HCT116 (cell line): ENCODE measurements around the gene PTPN4.

Experiments used
- CEBPB ChIP-seq: IDR thresholded peaks from 2 replicates; pipeline ENCODE4 v1.6.1; 2012; ENCODE audit warnings: low read depth
- EGR1 ChIP-seq: IDR thresholded peaks from 2 replicates; pipeline ENCODE4 v1.6.1; 2012; ENCODE audit warnings: low read depth
- EZH2 ChIP-seq: fragments of 200-600 bp; sonication (generic); IDR thresholded peaks from 2 replicates; pipeline ENCODE4 v1.6.1; 2017; ENCODE audit warnings: antibody characterized with exemption, mixed run types
- EZH2phosphoT487 ChIP-seq: fragments of 200-600 bp; IDR thresholded peaks from 2 replicates; pipeline ENCODE4 v1.6.1; 2018; ENCODE audit warnings: antibody characterized with exemption, borderline replicate concordance
- JUND ChIP-seq: IDR thresholded peaks from 2 replicates; pipeline ENCODE4 v1.6.1; 2012
- POLR2A ChIP-seq: IDR thresholded peaks from 2 replicates; pipeline ENCODE4 v1.7.0; 2011; ENCODE audit warnings: borderline replicate concordance; ENCODE audit not compliant: insufficient read depth, insufficient read length; ENCODE audit errors: extremely low read depth
- POLR2AphosphoS5 ChIP-seq: IDR thresholded peaks from 2 replicates; pipeline ENCODE4 v1.6.1; 2011; ENCODE audit warnings: mild to moderate bottlenecking, low read depth, low read length, moderate library complexity
- RAD21 ChIP-seq: IDR thresholded peaks from 2 replicates; pipeline ENCODE4 v1.6.1; 2012; ENCODE audit warnings: low read depth, mild to moderate bottlenecking
- YY1 ChIP-seq: IDR thresholded peaks from 2 replicates; pipeline ENCODE4 v1.6.1; 2011; ENCODE audit warnings: low read length, low read depth, moderate library complexity, mild to moderate bottlenecking; ENCODE audit not compliant: insufficient replicate concordance; ENCODE audit errors: extremely low read depth
- TF ChIP-seq, protein P1 (sequence below), 3 experiments: fragments of 200-600 bp in 1 of 3; sonication (generic) in 1 of 3; IDR thresholded peaks in 2 of 3; conservative IDR thresholded peaks in 1 of 3; 2 replicates each; pipeline ENCODE4 v1.5.1; 2012 to 2017; ENCODE audit warnings: low read depth in 2 of 3, low read length in 2 of 3, antibody characterized with exemption in 1 of 3, borderline replicate concordance in 1 of 3, control low read depth in 1 of 3, mild to moderate bottlenecking in 1 of 3, mixed read lengths in 1 of 3, mixed run types in 1 of 3, moderate library complexity in 1 of 3; ENCODE audit not compliant: insufficient read depth in 1 of 3
- TF ChIP-seq, protein P2 (sequence below): IDR thresholded peaks from 2 replicates; pipeline ENCODE4 v1.6.1; 2011; ENCODE audit warnings: mild to moderate bottlenecking, low read length, moderate library complexity; ENCODE audit not compliant: insufficient replicate concordance; ENCODE audit errors: extremely low read depth
- TF ChIP-seq, protein P3 (sequence below): IDR thresholded peaks from 2 replicates; pipeline ENCODE4 v1.6.1; 2012; ENCODE audit warnings: low read depth
- TF ChIP-seq, protein P4 (sequence below): IDR thresholded peaks from 2 replicates; pipeline ENCODE4 v1.6.1; 2012

DNA sequence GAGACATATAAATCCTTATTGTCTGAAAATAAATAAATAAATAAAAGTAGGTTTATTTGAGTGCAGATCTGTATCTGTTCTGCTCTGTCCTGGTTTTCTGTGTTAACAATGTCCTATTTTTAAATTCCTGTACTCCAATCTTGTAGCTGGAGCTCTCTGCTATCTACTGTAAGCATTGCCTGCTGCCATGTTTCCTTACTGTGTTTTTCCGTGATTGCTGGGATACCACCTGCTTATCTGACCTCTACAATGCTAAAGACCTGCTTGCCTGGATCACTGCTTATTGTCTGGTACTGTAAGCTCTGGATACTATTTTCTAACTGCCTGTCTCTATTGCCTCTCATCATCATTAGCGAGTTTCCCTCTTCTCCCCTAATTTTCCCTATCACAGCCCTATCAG, 11.6 kb downstream of the PTPN4 start:
- no peak for TF ChIP-seq POLR2AphosphoS5
- TF ChIP-seq, protein P1, sequence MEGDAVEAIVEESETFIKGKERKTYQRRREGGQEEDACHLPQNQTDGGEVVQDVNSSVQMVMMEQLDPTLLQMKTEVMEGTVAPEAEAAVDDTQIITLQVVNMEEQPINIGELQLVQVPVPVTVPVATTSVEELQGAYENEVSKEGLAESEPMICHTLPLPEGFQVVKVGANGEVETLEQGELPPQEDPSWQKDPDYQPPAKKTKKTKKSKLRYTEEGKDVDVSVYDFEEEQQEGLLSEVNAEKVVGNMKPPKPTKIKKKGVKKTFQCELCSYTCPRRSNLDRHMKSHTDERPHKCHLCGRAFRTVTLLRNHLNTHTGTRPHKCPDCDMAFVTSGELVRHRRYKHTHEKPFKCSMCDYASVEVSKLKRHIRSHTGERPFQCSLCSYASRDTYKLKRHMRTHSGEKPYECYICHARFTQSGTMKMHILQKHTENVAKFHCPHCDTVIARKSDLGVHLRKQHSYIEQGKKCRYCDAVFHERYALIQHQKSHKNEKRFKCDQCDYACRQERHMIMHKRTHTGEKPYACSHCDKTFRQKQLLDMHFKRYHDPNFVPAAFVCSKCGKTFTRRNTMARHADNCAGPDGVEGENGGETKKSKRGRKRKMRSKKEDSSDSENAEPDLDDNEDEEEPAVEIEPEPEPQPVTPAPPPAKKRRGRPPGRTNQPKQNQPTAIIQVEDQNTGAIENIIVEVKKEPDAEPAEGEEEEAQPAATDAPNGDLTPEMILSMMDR (IDR thresholded peaks at IDR 0.05 in 2 of 3, conservative IDR thresholded peaks at IDR 0.05 in 1 of 3; ENCODE audit: borderline replicate concordance in 1 of 3, insufficient read depth in 1 of 3, low read depth in 2 of 3, low read length in 2 of 3), result no peak
- no peak for TF ChIP-seq POLR2A
- no peak for TF ChIP-seq JUND
- no peak for TF ChIP-seq EZH2
- TF ChIP-seq, protein P2, sequence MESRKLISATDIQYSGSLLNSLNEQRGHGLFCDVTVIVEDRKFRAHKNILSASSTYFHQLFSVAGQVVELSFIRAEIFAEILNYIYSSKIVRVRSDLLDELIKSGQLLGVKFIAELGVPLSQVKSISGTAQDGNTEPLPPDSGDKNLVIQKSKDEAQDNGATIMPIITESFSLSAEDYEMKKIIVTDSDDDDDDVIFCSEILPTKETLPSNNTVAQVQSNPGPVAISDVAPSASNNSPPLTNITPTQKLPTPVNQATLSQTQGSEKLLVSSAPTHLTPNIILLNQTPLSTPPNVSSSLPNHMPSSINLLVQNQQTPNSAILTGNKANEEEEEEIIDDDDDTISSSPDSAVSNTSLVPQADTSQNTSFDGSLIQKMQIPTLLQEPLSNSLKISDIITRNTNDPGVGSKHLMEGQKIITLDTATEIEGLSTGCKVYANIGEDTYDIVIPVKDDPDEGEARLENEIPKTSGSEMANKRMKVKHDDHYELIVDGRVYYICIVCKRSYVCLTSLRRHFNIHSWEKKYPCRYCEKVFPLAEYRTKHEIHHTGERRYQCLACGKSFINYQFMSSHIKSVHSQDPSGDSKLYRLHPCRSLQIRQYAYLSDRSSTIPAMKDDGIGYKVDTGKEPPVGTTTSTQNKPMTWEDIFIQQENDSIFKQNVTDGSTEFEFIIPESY, result no peak
- TF ChIP-seq YY1, result no peak
- no peak for TF ChIP-seq RAD21
- no peak for TF ChIP-seq EZH2phosphoT487
- TF ChIP-seq, protein P3, sequence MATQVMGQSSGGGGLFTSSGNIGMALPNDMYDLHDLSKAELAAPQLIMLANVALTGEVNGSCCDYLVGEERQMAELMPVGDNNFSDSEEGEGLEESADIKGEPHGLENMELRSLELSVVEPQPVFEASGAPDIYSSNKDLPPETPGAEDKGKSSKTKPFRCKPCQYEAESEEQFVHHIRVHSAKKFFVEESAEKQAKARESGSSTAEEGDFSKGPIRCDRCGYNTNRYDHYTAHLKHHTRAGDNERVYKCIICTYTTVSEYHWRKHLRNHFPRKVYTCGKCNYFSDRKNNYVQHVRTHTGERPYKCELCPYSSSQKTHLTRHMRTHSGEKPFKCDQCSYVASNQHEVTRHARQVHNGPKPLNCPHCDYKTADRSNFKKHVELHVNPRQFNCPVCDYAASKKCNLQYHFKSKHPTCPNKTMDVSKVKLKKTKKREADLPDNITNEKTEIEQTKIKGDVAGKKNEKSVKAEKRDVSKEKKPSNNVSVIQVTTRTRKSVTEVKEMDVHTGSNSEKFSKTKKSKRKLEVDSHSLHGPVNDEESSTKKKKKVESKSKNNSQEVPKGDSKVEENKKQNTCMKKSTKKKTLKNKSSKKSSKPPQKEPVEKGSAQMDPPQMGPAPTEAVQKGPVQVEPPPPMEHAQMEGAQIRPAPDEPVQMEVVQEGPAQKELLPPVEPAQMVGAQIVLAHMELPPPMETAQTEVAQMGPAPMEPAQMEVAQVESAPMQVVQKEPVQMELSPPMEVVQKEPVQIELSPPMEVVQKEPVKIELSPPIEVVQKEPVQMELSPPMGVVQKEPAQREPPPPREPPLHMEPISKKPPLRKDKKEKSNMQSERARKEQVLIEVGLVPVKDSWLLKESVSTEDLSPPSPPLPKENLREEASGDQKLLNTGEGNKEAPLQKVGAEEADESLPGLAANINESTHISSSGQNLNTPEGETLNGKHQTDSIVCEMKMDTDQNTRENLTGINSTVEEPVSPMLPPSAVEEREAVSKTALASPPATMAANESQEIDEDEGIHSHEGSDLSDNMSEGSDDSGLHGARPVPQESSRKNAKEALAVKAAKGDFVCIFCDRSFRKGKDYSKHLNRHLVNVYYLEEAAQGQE, result no peak
- no peak for TF ChIP-seq EGR1
- TF ChIP-seq, protein P4, sequence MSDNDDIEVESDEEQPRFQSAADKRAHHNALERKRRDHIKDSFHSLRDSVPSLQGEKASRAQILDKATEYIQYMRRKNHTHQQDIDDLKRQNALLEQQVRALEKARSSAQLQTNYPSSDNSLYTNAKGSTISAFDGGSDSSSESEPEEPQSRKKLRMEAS, result no peak
- no peak for TF ChIP-seq CEBPB
